ENCODE measurements around the gene RAB3IP.
A peak's percentile ranks its signal among the peaks of the same experiment; 100 is the strongest.

DNA sequence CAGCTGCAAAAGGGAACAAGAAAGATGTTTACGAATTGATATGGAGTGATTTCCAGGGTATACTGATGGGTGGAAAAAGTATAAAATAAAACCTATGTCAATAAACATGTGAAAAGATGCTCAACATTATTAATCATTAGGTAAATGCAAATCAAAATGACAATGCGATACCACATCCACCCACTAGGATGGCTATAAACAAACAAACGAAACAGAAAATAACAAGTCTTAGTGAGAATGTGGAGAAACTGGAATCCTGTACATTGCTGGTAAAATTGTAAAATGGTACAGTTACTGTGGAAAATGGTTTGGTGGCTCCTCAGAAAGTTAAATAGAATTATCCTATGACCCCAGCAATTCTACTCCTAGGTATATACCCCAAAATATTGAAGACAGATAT is 30.0 kb upstream of the RAB3IP start:
- TF ChIP-seq, protein P1, sequence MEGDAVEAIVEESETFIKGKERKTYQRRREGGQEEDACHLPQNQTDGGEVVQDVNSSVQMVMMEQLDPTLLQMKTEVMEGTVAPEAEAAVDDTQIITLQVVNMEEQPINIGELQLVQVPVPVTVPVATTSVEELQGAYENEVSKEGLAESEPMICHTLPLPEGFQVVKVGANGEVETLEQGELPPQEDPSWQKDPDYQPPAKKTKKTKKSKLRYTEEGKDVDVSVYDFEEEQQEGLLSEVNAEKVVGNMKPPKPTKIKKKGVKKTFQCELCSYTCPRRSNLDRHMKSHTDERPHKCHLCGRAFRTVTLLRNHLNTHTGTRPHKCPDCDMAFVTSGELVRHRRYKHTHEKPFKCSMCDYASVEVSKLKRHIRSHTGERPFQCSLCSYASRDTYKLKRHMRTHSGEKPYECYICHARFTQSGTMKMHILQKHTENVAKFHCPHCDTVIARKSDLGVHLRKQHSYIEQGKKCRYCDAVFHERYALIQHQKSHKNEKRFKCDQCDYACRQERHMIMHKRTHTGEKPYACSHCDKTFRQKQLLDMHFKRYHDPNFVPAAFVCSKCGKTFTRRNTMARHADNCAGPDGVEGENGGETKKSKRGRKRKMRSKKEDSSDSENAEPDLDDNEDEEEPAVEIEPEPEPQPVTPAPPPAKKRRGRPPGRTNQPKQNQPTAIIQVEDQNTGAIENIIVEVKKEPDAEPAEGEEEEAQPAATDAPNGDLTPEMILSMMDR (IDR thresholded peaks at IDR 0.05; ENCODE audit: low read depth, low read length, poor library complexity, severe bottlenecking), result peak; percentile 44
- no peak for TF ChIP-seq EZH2phosphoT487 (IDR thresholded peaks at IDR 0.05; ENCODE audit: borderline replicate concordance, low read length)
